Fibroblast of pulmonary artery (primary cell): ENCODE results near the gene FAIM.
"Not testable (repeated sequence)": the region's sequence is repeated elsewhere in the genome, so short reads cannot be mapped to it uniquely, and the experiment has no call there.

ENCODE experiments used
- DNase-seq: peaks from one replicate; pipeline ENCODE4 v3.0.0-alpha.2; 2010; ENCODE audit warnings: low read depth
- H3K4me3 ChIP-seq: replicated peaks from 2 replicates; pipeline ENCODE4 v1.5.1; 2011; ENCODE audit warnings: low read depth, mild to moderate bottlenecking, control low read depth, low read length, moderate library complexity
- TF ChIP-seq, protein P1 (sequence below): IDR thresholded peaks from 2 replicates; pipeline ENCODE4 v1.5.1; 2011; ENCODE audit warnings: mild to moderate bottlenecking, control low read depth, low read length, inconsistent platforms; ENCODE audit errors: missing control alignments

FAIM gene

DNA sequence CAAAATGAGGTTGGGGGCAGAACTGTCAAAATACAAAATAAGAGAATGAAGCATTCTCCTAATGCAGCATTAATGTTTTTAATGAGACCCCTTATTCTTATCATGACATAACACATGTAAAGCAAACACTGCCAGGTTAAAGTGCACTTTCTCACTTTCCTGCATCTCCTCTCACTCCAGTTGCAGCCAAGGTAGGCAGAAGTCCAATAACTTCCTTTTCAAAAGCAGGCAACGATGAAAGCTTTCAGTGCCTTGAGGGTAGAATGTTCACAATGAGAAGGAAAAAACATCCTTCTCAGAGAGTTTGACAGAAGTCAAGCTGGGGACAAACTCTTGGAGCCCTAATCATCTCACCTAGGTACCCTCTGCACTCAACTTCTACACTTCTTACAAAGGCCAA lies 59.5 kb downstream of the FAIM start:
- TF ChIP-seq, protein P1, sequence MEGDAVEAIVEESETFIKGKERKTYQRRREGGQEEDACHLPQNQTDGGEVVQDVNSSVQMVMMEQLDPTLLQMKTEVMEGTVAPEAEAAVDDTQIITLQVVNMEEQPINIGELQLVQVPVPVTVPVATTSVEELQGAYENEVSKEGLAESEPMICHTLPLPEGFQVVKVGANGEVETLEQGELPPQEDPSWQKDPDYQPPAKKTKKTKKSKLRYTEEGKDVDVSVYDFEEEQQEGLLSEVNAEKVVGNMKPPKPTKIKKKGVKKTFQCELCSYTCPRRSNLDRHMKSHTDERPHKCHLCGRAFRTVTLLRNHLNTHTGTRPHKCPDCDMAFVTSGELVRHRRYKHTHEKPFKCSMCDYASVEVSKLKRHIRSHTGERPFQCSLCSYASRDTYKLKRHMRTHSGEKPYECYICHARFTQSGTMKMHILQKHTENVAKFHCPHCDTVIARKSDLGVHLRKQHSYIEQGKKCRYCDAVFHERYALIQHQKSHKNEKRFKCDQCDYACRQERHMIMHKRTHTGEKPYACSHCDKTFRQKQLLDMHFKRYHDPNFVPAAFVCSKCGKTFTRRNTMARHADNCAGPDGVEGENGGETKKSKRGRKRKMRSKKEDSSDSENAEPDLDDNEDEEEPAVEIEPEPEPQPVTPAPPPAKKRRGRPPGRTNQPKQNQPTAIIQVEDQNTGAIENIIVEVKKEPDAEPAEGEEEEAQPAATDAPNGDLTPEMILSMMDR = no peak
- no peak for DNase-seq
- H3K4me3 ChIP-seq = no peak overlapping the region

DNA sequence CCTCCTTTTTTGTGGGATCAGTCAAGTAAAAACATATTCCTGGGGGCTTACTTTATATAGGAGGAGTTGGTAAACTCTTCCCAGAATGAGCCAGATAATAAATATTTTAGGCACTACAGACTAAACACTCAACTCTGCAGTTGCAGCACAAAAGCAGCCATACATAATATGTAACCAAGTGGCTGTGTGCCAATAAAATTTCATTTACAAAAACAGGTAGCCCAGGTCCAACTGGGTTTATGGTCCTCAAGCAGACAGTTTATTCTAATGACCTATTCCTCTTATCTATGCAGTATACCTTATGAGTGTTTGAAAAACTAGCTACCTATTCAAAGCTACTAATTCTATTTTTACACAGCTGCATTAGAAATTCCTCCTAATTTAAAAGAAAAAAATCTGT lies 61.8 kb downstream of the FAIM start:
- no peak overlapping the region for H3K4me3 ChIP-seq
- no peak for DNase-seq
- TF ChIP-seq, protein P1 = no peak

DNA sequence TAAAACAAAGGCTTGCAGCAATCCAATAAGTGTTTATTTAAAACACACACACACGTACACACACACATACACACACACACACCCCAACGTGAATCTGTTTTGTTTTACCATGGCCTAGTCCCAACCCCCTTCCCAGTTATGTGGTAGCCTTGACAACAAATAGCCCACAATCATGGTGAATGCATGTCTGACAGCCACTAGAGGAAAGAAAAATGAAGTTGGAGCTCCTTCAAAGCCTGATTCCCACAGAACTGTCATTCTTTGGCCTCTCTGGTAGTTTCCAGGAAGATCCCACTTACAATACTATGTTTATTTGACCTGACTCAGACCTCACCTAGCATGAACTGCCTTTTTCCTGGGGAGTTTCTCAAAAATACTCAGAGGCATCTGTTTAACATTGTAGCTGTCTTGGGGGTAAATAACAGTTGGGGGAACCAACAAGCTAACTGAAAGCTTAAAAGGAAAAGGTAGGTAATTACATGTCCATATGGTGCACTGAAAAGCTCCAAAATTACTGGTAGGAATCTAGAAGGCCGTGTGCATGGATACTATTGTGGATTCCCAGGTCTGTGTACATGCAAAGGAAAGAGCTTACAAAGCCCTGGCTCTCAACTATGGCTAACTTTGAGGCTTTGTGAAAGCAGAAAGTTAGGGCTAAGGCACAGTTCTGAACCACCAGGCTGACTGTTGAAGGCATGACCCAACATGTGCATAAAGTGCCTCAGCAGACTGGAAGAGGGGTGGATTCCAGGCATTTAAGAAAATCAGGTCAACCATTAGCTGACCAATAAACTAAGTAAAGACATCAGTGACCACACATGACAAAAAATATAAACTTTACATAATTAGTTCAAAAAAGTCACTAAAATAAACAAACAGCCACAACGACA lies 65.3 kb downstream of the FAIM start:
- H3K4me3 ChIP-seq = no peak overlapping the region
- DNase-seq = peak; percentile 64
- TF ChIP-seq, protein P1 = no peak

DNA sequence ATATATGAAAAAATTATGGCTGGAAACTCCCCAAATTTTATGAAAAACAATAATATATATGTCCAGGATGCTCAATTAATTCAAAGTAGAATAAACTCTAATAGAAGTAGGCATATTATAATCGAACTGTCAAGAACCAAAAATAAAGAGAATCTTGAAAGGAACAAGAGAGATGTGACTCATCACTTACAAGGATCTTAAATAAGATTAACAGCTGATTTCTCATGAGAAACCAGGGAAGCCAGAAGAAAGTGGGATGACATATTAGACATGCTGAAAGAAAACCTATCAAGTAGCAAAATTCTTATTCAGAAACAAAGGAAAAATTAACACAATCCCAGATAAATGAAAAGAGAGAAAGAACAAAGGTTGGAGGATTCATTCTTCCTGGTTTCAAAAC lies 66.8 kb downstream of the FAIM start:
- TF ChIP-seq, protein P1 = no peak
- peak; percentile 35 for DNase-seq
- H3K4me3 ChIP-seq = no peak overlapping the region

DNA sequence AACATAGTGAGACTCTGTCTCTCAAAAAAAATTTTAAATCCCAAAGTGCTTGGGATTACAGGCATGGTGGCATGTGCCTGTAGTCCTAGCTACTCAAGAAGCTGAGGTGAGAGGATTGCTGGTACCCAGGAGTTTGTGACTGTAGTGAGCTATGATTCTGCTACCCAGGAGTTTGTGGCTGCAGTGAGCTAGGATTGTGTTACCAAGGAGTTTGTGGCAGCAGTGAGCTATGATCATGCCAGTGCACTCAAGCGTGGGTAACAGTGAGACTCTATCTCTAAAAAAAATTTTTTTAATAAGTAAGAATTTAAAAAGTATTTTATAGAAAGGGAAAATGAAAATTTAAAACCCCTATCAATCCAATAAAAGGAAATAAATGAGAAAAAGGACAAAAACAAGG lies 69.5 kb downstream of the FAIM start:
- no peak for DNase-seq
- H3K4me3 ChIP-seq = no peak overlapping the region

DNA sequence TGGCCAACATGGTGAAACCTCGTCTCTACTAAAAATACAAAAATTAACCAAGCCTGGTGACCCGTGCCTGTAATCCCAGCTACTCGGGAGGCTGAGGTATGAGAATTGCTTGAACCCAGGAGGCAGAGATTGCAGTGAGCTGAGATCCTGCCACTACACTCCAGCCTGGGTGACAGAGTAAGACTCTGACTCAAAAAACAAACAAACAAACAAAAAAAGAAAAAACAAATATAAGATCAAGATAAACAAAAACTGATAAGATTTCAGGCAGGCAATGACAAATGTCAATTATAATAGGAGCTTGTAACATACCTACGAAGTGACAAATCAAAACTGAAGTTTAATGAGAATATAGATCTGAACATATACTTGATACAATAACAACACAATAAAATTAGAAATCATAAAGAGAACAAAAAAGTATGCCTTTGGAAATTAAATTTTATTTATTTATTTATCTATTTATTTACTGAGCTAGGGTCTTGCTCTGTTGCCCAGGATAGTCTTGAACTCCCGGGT lies 70.4 kb downstream of the FAIM start:
- DNase-seq = no peak
- TF ChIP-seq, protein P1 = no peak
- H3K4me3 ChIP-seq = no peak overlapping the region

More for the DNA sequence above, 69.5 kb downstream of the FAIM start:
- TF ChIP-seq, protein P1 = no peak

DNA sequence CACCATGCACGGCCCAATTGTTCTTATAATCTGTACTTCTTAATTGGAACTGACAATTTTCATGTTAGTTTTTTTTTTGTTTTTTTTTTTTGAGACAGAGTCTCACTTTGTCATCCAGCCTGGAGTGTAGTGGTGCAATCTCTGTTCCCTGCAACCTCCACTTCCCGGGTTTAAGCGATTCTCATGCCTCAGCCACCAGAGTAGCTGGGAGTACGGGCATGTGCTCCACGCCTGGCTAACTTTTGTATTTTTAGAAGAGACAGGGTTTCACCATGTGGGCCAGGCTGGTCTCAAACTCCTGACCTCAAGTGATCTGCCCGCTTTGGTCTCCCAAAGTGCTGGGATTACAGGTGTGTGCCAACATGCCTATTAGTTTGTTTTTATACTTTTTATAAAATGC lies 72.4 kb downstream of the FAIM start:
- H3K4me3 ChIP-seq, DNase-seq: not testable (repeated sequence)
